ENCODE results near the gene FTO. TPM values are rescaled to one million over a fixed set of nuclear protein-coding genes. Genes with fewer than 3 reads are reported as not detected.

The FTO gene
- total RNA-seq, 1 experiment from 2014 or later, result 78.3 TPM

DNA sequence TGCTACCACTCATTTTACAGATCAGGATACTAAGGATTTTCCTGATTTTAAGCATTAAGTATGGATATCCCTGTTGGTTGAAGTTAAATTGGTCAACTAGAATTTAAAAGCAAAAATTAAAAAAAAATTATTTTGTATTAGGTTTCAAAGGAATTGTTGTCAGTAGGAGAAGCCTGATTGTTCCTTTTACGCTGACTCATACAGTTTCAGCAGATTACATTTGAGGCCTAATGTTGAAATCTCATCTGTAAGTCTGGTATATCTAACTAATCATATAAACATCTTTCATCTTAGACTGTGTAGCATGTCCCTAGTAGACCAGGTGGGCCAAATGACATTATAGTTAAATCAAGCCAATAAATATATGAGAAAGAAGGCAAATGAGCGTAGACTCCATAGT lies 83.5 kb downstream of the FTO start:
- Mint-ChIP-seq H3K36me3 (ENCODE audit: insufficient read depth, unreplicated experiment) (peaks cover 4% of the 10 kb centered on the region), H3K9me3 (ENCODE audit: unreplicated experiment) (no peaks in the 10 kb centered on the region), H3K27me3 (ENCODE audit: insufficient read depth, unreplicated experiment) (no peaks in the 10 kb centered on the region), H3K27ac (ENCODE audit: unreplicated experiment) (no peak overlapping the region), H3K4me1 (ENCODE audit: low read depth, unreplicated experiment) (peaks cover 36% of the 10 kb centered on the region), H3K4me3 (ENCODE audit: unreplicated experiment) (no peak overlapping the region)
- TF ChIP-seq, protein P1, sequence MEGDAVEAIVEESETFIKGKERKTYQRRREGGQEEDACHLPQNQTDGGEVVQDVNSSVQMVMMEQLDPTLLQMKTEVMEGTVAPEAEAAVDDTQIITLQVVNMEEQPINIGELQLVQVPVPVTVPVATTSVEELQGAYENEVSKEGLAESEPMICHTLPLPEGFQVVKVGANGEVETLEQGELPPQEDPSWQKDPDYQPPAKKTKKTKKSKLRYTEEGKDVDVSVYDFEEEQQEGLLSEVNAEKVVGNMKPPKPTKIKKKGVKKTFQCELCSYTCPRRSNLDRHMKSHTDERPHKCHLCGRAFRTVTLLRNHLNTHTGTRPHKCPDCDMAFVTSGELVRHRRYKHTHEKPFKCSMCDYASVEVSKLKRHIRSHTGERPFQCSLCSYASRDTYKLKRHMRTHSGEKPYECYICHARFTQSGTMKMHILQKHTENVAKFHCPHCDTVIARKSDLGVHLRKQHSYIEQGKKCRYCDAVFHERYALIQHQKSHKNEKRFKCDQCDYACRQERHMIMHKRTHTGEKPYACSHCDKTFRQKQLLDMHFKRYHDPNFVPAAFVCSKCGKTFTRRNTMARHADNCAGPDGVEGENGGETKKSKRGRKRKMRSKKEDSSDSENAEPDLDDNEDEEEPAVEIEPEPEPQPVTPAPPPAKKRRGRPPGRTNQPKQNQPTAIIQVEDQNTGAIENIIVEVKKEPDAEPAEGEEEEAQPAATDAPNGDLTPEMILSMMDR (IDR thresholded peaks at IDR 0.05; ENCODE audit: insufficient read depth in 1 of 2, low read depth in 1 of 2, low read length in 1 of 2, severe bottlenecking in 1 of 2, unreplicated experiment in 1 of 2), result no peak
- no peaks in the 10 kb centered on the region for H3K9me3 ChIP-seq
- ChIA-PET POLR2A (no interaction called here), CTCF (no interaction called here)
- no TSS peak for BruUV-seq (replicated peaks)
- intact Hi-C loops (cut with micrococcal nuclease; ENCODE audit: unreplicated experiment), result no loop called here
- no peaks in the 10 kb centered on the region for H3K27me3 ChIP-seq (replicated peaks; ENCODE audit: control insufficient read depth, insufficient read depth, low read length)
- no peaks in the 10 kb centered on the region for H3K36me3 ChIP-seq (ENCODE audit: control insufficient read depth, insufficient read depth, low read length)
- H3K4me3 ChIP-seq (ENCODE audit: low read depth, low read length), result no peak overlapping the region
- peaks cover 10% of the 10 kb centered on the region for H3K4me1 ChIP-seq
- DNase-seq, result no peak

DNA sequence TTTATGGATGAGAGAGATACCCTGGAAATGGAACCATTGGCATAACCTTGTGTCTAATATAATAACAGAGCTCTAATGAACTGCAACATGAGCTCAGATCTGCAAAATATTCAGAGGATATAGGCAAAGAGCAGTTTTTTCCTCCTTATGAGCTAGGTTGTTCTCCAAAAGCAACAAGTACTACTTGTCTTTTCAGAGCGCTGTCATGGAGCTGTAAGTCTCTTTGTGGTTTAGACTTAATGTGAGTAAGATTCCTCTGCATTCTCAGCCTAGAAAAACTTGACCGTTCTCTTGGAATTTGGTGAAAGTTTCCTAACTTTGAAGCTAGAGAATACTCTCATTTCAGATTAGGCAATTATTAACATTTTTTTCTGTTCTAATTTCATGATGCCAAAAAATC lies 85.2 kb downstream of the FTO start:
- Histone ChIP-seq H3K4me3 (ENCODE audit: low read depth, low read length) (no peak overlapping the region), H3K9me3 (no peaks in the 10 kb centered on the region), H3K4me1 (peaks cover 21% of the 10 kb centered on the region), H3K36me3 (ENCODE audit: control insufficient read depth, insufficient read depth, low read length) (no peaks in the 10 kb centered on the region), H3K27me3 (replicated peaks; ENCODE audit: control insufficient read depth, insufficient read depth, low read length) (no peaks in the 10 kb centered on the region)
- peaks cover under 1% of the 10 kb centered on the region for H3K9me3 Mint-ChIP-seq (ENCODE audit: unreplicated experiment)
- no peaks in the 10 kb centered on the region for H3K36me3 Mint-ChIP-seq (ENCODE audit: insufficient read depth, unreplicated experiment)
- H3K4me3 Mint-ChIP-seq (ENCODE audit: unreplicated experiment), result no peak overlapping the region
- ChIA-PET POLR2A (no interaction called here), CTCF (no interaction called here)
- intact Hi-C loops (cut with micrococcal nuclease; ENCODE audit: unreplicated experiment), result no loop called here
- no peaks in the 10 kb centered on the region for H3K27me3 Mint-ChIP-seq (ENCODE audit: insufficient read depth, unreplicated experiment)
- H3K27ac Mint-ChIP-seq (ENCODE audit: unreplicated experiment), result no peak overlapping the region
- DNase-seq, result no peak
- TF ChIP-seq, protein P1 (IDR thresholded peaks at IDR 0.05; ENCODE audit: insufficient read depth in 1 of 2, low read depth in 1 of 2, low read length in 1 of 2, severe bottlenecking in 1 of 2, unreplicated experiment in 1 of 2), result no peak
- H3K4me1 Mint-ChIP-seq (ENCODE audit: low read depth, unreplicated experiment), result peaks cover 45% of the 10 kb centered on the region
- BruUV-seq (replicated peaks), result no TSS peak

DNA sequence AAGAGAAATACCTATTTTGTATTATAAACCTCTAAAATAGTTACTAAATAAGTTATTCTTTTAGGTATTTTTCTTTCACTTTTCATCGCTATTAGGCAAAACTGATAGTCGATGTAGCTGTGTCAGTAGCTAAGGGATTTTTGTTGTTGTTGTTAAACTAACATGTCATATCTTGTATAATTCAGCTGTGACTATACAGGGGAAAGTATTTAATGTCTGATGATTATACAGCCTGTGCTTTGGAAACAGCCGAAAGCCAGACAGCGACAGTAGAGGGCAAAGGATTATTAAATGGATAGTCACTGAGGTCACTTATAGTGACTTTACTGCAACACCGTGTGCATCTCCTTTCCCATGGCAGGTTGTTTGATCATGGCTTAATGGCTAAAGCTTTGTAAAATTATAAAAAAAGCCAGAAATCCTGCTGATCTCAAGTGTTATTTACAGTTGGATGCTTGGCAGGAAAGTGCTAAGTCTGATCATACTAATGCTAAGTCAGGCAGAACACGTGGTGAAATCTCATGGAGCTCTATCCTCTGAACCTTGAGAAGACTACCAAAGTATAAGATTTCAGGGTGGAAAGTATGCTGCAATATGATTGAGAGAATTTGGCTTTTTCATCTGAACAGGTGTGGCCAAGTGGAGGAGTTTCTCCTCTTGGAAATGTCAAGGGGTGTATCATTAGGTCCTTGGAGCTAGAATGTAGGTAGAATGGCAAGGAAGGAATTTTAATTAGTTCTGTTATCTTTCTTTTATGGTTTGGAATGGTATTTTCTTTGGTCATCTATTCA lies 88.4 kb downstream of the FTO start:
- peak overlapping the region; percentile 72 for H3K27ac Mint-ChIP-seq (ENCODE audit: unreplicated experiment)
- Histone ChIP-seq H3K9me3 (no peaks in the 10 kb centered on the region), H3K36me3 (ENCODE audit: control insufficient read depth, insufficient read depth, low read length) (no peaks in the 10 kb centered on the region; the same call in 1 of the 2 replicates), H3K4me1 (peaks cover 21% of the 10 kb centered on the region), H3K27me3 (replicated peaks; ENCODE audit: control insufficient read depth, insufficient read depth, low read length) (no peaks in the 10 kb centered on the region), H3K4me3 (ENCODE audit: low read depth, low read length) (no peak overlapping the region)
- intact Hi-C loops (cut with micrococcal nuclease; ENCODE audit: unreplicated experiment), result loop anchor here (1.0 kb wide), 2 partner anchors 12 to 16 kb away; no protein-coding TSS in a partner anchor
- no peaks in the 10 kb centered on the region for H3K27me3 Mint-ChIP-seq (ENCODE audit: insufficient read depth, unreplicated experiment)
- POLR2A ChIA-PET, result interaction anchor here (0.9 kb wide), 1 partner anchor 89 kb away, joined by 3 read pairs; no protein-coding TSS in a partner anchor
- peak overlapping the region; percentile 33 for H3K4me3 Mint-ChIP-seq (ENCODE audit: unreplicated experiment)
- peaks cover 10% of the 10 kb centered on the region for H3K9me3 Mint-ChIP-seq (ENCODE audit: unreplicated experiment)
- CTCF ChIA-PET, result interaction anchor here (0.6 to 1.5 kb wide), 3 partner anchors 12 to 100 kb away, joined by 3 to 9 read pairs (median 4); no protein-coding TSS in a partner anchor
- DNase-seq, result peak; percentile 48 to 51
- TF ChIP-seq, protein P1 (IDR thresholded peaks at IDR 0.05; ENCODE audit: insufficient read depth in 1 of 2, low read depth in 1 of 2, low read length in 1 of 2, severe bottlenecking in 1 of 2, unreplicated experiment in 1 of 2), result no peak
- BruUV-seq (replicated peaks), result no TSS peak
- H3K36me3 Mint-ChIP-seq (ENCODE audit: insufficient read depth, unreplicated experiment), result peaks cover 5% of the 10 kb centered on the region
- peaks cover 34% of the 10 kb centered on the region for H3K4me1 Mint-ChIP-seq (ENCODE audit: low read depth, unreplicated experiment)
